NCI-H345 (cell line): ENCODE data around the gene ZNRF3.
"Not testable (repeated sequence)": the region's sequence is repeated elsewhere in the genome, so short reads cannot be mapped to it uniquely, and the experiment has no call there.

Source experiments
- DNase-seq: peaks from one replicate; lab custom pipeline; 2025; lab: John Stamatoyannopoulos, UW

The ZNRF3 gene

DNA sequence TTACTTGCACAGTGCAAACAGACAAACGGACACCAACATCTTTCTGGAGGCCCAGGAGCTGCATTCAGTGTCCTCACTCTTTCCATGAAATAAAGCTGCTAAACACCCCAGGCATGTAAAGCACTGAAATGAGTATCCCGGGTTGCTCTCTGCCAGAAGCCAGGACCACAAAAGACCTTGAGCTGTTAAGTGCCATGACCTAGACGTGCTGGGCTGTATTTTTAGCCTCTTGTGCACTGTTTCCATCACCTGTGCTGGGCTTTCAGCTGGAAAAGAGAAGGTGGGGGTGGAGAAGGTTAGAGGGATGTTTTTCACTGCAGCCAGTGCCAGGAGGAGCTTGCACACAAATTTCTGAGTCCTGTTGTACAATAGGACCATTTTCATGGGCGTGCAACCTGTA is 186.1 kb downstream of the ZNRF3 start:
- DNase-seq, result no peak

GRCh38 chr22:29070490-29070889 is 187.1 kb downstream of the ZNRF3 start:
- DNase-seq, result no peak

DNA sequence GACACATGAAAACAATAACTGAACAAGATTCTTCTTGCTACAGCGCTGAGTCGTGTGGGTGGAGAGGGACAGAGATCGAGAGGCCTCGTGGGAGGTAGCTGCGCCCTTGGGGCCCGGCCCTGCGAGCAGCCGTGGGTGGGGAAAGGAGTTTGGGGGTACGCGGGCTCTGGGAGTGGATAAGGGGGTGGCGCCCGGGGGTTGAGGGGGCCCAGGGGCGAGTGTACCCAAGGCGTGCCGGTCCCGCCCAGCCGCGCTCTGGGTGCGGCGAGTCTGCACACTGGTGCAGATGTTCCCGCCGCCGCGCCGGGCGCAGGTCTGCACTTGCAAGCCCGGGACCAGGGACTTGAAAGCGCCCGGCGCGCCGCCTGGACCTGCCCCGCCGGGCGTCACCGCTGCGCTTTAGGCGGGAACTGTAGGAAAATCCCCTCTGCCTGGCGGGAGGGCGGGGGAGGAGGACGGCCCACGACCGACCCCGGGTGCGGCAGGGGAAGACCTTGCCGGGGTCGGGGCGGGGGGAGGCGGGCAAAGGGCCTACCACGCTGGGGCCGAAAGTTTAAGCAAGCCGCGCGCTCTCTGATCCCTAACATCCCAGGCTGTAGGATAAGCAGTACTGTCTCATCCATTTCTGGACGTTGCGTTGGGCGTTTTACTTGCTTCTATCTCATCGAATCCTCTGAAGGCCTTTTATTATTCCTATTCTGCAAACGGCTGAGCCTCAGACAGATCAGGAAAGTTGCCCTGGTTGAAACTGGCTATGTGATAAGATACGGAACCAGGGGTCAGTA is 188.1 kb downstream of the ZNRF3 start:
- DNase-seq, result no peak

DNA sequence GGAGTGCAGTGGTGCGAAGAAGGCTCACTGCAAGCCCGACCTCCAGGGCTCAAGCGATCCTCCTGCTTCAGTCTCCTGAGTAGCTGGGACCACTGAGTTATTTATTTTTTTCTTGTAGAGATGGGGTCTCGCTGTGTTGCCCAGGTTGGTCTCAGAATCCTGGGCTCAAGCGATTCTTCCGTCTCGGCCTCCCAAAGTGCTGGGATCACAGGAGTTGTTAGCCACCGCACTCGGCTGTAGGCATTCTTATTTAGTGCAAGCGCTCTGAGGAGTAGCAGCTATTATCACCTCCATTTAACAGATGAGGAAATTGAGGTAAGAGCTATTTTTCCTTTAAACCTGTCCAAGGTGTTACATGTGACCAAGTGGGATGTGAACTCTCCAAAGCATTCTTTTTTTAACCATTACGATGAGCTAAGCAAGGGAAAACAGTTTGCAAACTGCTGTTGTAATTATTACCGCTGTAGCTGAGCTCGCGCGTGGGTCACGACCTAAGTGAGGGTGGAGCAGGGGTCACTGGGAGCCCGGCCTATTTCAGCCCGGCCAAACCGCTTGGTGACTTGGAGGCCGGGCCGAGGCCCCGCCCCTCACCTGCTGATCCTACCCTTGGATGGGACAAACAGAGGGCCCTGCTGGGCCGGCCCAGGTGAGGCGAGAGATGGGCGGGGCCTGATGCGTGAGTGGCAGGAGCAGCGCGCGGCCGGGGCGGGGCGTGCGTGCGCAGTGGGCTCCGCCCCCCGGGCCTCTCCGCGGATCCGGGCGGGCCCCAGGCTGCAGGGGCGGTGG is 189.0 kb downstream of the ZNRF3 start:
- peak; percentile 84 for DNase-seq

- DNase-seq, result no peak
Measured at GRCh38 chr22:29072979-29073617, 189.7 kb downstream of the ZNRF3 start, which contains the start of gene KREMEN1. KREMEN1 (plus strand) TSS chr22:29073035; CDS start chr22:29073131, 96 bp downstream.

- no peak for DNase-seq
Measured at GRCh38 chr22:29073618-29074275, 190.4 kb downstream of the ZNRF3 start.

- no peak for DNase-seq
Measured at GRCh38 chr22:29074276-29074772, 191.0 kb downstream of the ZNRF3 start.

GRCh38 chr22:29078036-29078868 is 194.9 kb downstream of the ZNRF3 start:
- no peak for DNase-seq

- no peak for DNase-seq
Measured at GRCh38 chr22:29078869-29079207, 195.5 kb downstream of the ZNRF3 start.

DNA sequence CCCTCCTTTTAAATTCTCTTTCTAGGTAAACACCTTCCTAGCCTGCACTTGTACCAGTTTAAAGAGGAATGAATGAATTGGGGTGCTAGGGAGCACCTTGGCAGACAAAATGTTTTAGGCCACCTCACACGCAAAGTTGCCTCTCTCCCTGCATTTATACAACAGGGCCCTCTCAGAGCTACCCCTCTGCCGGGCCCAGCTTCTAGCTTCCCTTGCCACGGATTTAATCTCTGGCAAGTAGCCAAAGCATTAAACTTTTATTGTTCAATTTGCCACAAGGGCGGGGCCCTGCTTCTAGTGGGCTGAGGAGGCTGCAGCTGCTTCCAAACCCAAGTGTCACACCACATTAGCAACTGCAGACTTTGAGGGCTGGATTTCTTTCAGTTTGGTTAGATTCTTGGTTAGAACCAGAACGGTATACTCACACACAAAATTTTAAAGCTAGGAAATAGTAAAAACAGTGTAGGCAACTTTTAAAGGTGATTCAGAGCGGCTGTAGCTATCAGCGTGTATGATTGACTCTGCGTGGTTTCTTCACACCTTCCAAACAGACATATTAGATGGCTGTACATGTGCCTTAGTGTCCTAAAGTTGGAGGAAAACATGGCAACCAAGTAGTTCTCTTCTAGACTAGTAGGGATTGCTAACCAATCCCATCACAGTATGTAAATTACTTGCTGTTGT is 196.0 kb downstream of the ZNRF3 start:
- DNase-seq, result peak; percentile 91

DNA sequence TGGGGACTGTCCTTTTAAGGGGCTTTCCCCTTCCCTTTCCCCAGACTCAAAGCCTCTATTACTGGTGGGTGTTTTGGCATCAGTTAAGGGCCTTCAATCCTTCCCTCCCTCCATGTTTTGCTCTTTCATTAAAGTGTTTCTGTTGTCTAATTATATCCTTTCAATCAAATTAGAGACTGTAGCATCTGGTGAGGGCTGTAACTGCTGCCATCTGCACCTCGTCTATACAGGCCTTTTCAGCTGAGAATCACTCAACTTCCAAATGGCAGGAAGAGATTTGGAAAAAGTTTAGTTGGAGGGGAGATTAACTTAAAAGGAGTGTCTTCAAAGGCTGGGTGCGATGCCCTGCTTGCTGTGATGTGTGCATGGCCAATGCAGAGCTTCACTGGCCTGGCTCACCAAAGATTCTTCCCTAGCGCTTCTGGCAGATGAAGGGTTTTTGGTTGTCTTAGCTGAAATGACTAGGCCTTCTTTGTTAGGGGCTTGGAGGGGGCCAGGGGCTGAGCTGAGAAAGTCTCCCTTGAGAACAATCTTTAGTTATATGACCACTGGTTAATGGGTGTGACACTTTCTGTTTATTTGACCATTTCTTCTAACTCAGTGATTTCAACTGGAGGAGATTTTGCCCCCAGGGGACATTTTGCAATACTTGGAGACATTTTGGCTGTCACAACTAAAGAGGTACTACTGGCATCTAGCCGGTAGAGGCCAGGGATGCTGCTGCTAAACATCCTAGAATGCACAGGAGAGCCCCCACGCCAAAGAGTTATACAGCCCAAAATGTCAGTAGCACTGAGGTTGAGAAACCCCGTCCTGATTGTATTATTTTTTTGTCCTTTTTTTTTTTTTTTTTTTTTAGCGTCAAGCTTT is 197.0 kb downstream of the ZNRF3 start:
- DNase-seq, result no peak

GRCh38 chr22:29081517-29082236 is 198.3 kb downstream of the ZNRF3 start:
- DNase-seq, result no peak

DNA sequence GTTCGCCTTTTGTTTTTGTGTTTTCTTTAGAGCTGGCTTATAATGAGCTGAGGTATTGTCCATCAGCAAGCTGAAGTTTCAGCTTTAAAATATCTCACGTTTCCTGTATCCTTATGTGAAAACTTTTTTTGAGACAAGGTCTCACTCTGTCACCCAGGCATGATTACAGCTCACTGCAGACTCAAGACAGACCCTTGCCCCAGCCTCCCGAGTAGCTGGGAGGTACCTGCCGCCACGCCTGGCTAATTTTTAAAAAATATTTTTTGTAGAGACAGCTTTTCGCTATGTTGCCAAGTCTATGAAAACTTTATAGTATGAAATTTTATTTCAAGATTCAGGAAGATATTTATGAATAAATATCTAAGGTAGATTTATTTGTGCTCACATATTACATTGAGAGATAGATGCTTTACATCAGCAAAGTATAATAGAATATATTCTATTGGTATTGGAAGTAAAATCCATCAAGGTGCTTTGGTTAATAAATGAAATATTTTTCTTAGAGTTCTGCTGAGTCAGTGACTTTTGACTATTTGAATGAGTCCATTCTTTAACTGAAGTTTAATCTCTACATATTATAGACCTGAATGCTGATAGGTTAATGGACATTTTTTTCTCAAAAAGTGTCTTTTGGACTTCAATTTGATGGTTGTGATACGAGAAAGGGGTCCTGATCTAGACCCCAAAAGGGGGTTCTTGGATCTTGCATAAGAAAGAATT is 199.6 kb downstream of the ZNRF3 start:
- no peak for DNase-seq

DNA sequence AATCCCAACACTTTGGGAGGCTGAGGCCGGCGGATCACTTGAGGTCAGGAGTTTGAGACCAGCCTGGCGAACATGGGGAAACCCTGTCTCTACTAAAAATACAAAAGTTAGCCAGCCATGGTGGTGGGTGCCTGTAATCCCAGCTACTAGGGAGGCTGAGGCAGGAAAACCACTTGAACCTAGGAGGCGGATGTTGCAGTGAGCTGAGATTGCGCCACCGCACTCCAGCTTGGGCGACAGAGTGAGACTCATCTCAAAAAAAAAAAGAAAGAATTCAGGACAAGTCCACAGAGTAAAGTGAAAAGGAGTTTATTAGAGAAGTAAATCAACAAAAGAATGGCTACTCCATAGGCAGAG is 200.2 kb downstream of the ZNRF3 start:
- not testable (repeated sequence) for DNase-seq

- no peak for DNase-seq
Measured at GRCh38 chr22:29083933-29084591, 200.7 kb downstream of the ZNRF3 start.

- DNase-seq, result no peak
Measured at GRCh38 chr22:29087012-29087411, 203.6 kb downstream of the ZNRF3 start.

- no peak for DNase-seq
Measured at GRCh38 chr22:29088809-29089208, 205.4 kb downstream of the ZNRF3 start.

- DNase-seq, result no peak
Measured at GRCh38 chr22:29089507-29089906, 206.1 kb downstream of the ZNRF3 start.
